DND-41 (cell line): Measurements from ENCODE around the gene DNPH1.

Experiments
- ATAC-seq: fragments of 200-7000 bp; cut with Tn5 transposase; 3 replicates; pipeline ENCODE4 v1.9.1; 2021; ENCODE audit warnings: low read depth; ENCODE audit not compliant: insufficient read depth
- DNase-seq: peaks from one replicate; pipeline ENCODE4 v3.0.0-alpha.2; 2020
- H2AFZ ChIP-seq: 2 replicates; pipeline ENCODE4 v1.6.0; 2012; ENCODE audit warnings: low read depth, low read length
- H3K27ac ChIP-seq: 2 replicates; pipeline ENCODE4 v1.5.1; 2012; ENCODE audit warnings: low read length, inconsistent platforms
- H3K27me3 ChIP-seq: fragments of 200-600 bp; sonication (generic); 2 replicates; pipeline ENCODE4 v1.6.0; 2012; ENCODE audit warnings: low read length, mild to moderate bottlenecking, inconsistent platforms; ENCODE audit not compliant: insufficient read depth, poor library complexity
- H3K36me3 ChIP-seq: 2 replicates; pipeline ENCODE4 v1.5.1; 2012; ENCODE audit warnings: low read length, inconsistent platforms; ENCODE audit not compliant: insufficient read depth
- H3K4me1 ChIP-seq: 2 replicates; pipeline ENCODE4 v1.5.1; 2012; ENCODE audit warnings: mild to moderate bottlenecking, low read length; ENCODE audit not compliant: insufficient read depth
- H3K4me2 ChIP-seq: 2 replicates; pipeline ENCODE4 v1.6.0; 2012; ENCODE audit warnings: mild to moderate bottlenecking, moderate library complexity, low read length, inconsistent platforms; ENCODE audit not compliant: insufficient read depth
- H3K4me3 ChIP-seq, 2 experiments: fragments of 200-600 bp in 1 of 2; shearing (Covaris generic) in 1 of 2; 2 replicates each; pipeline ENCODE4 v1.5.1; 2012 to 2016; ENCODE audit warnings: inconsistent platforms in 2 of 2, low read length in 2 of 2, mild to moderate bottlenecking in 2 of 2, low read depth in 1 of 2, moderate library complexity in 1 of 2
- H3K79me2 ChIP-seq: 2 replicates; pipeline ENCODE4 v1.6.0; 2012; ENCODE audit warnings: low read length, inconsistent platforms; ENCODE audit not compliant: insufficient read depth
- H3K9ac ChIP-seq: 2 replicates; pipeline ENCODE4 v1.6.0; 2012; ENCODE audit warnings: low read depth, mild to moderate bottlenecking, inconsistent platforms, low read length, moderate library complexity
- H3K9me3 ChIP-seq: 2 replicates; pipeline ENCODE4 v1.5.1; 2012; ENCODE audit warnings: low read length, moderate library complexity, mild to moderate bottlenecking, inconsistent platforms; ENCODE audit not compliant: insufficient read depth, severe bottlenecking
- H4K20me1 ChIP-seq: 2 replicates; pipeline ENCODE4 v1.6.0; 2012; ENCODE audit warnings: low read length; ENCODE audit not compliant: insufficient read depth
- EZH2 ChIP-seq: IDR thresholded peaks from 3 replicates; pipeline ENCODE4 v1.6.1; 2012; ENCODE audit warnings: borderline replicate concordance, low read depth, mild to moderate bottlenecking, moderate library complexity, low read length, inconsistent platforms; ENCODE audit not compliant: severe bottlenecking
- TF ChIP-seq, protein P1 (sequence below): IDR thresholded peaks from 2 replicates; pipeline ENCODE4 v1.5.1; 2012; ENCODE audit warnings: borderline replicate concordance, low read length, moderate library complexity, mild to moderate bottlenecking; ENCODE audit not compliant: poor library complexity, severe bottlenecking; ENCODE audit errors: extremely low read depth

The DNPH1 gene

DNA sequence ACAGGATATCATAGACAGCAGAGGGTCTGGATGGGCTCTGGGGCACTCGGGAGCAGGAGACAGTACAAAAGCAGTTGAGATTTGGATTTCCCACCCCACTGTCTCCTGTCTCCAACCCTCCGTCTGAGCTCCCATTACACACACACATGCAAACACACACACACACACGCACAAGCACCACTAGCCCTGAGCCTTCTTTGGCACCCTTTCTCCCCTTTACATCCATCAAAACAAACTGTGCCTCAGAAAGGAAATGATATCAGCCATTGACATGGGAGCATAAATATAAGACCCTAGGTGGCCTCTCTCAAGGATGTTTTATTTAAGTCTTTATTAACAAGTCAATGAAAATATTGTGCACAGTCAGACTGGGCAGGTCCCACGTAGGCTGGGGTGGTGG, 31.5 kb upstream of the DNPH1 start:
- Histone ChIP-seq H3K9ac (no peak overlapping the region), H2AFZ (no peak overlapping the region), H3K9me3 (no peaks in the 10 kb centered on the region), H3K27ac (no peak overlapping the region), H3K4me3 (no peak overlapping the region), H3K79me2 (no peaks in the 10 kb centered on the region), H3K4me2 (no peak overlapping the region), H3K4me1 (no peaks in the 10 kb centered on the region), H3K27me3 (peaks cover 14% of the 10 kb centered on the region), H4K20me1 (no peaks in the 10 kb centered on the region), H3K36me3 (no peaks in the 10 kb centered on the region)
- ATAC-seq (no peak), DNase-seq (no peak)
- TF ChIP-seq, protein P1, sequence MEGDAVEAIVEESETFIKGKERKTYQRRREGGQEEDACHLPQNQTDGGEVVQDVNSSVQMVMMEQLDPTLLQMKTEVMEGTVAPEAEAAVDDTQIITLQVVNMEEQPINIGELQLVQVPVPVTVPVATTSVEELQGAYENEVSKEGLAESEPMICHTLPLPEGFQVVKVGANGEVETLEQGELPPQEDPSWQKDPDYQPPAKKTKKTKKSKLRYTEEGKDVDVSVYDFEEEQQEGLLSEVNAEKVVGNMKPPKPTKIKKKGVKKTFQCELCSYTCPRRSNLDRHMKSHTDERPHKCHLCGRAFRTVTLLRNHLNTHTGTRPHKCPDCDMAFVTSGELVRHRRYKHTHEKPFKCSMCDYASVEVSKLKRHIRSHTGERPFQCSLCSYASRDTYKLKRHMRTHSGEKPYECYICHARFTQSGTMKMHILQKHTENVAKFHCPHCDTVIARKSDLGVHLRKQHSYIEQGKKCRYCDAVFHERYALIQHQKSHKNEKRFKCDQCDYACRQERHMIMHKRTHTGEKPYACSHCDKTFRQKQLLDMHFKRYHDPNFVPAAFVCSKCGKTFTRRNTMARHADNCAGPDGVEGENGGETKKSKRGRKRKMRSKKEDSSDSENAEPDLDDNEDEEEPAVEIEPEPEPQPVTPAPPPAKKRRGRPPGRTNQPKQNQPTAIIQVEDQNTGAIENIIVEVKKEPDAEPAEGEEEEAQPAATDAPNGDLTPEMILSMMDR = no peak
- TF ChIP-seq EZH2 = no peak

DNA sequence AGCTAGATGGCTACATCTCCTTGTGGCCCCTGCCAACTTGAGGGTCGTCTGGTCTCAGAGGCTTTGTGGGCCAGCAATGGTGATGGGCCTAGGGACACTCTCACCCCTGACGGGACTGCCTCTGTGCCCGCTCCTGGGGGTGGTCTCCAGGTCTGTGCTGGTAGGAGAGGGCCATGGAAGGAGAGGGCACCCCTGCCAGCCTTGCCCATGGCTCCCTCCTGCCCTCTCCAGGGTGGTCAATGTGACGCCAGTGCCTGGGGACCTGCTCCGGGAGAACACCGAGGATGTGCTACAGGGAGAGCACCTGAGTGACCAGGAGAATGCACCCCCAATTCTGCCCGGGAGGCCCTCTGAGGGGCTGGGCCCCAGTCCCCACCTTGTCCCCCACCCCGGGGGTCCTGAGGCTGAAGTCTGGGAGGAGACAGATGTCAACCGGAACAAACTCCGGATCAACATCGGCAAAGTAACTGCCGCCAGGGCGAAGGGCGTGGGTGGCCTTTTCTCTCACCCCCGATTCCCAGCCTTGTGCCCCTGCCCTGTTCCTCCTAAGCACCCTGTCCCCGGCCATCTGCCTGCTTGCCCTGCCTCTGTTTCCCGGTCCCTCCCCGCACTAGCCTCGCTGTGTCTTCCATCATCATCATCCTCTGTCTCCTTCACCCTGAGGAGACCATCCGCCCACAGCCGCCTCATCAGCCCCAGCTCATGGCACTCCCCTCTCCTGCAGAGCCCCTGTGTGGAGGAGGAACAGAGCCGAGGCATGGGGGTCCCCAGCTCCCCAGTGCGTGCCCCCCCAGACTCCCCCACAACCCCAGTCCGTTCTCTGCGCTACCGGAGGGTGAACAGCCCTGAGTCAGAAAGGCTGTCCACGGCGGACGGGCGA, 29.8 kb upstream of the DNPH1 start:
- Histone ChIP-seq H3K9me3 (no peaks in the 10 kb centered on the region), H4K20me1 (no peaks in the 10 kb centered on the region)

DNA sequence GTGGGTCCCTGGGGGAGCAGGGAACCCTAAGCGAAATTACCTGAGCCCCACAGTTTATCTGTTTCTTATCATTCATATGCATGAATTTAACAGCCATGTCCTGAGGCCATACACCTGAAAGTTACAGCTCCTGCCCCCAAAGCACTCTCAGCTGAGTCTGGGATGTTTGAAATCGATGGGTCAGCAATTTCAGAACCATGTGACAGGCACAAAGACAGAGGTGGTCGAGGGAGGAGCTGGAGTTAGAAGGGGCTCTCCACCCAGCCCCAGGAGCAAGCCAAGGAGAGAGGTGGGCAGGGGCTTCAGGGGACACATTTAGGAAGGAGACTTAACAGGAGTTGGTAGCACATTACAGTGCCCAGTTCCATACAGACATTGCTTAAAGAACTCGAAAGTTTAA, 28.9 kb upstream of the DNPH1 start:
- no peaks in the 10 kb centered on the region for H3K36me3 ChIP-seq
- H3K9ac ChIP-seq = no peak overlapping the region
- ATAC-seq (no peak), DNase-seq (no peak)
- H3K27me3 ChIP-seq = peaks cover 5% of the 10 kb centered on the region
- no peak overlapping the region for H2AFZ ChIP-seq
- H3K79me2 ChIP-seq = no peaks in the 10 kb centered on the region
- H3K9me3 ChIP-seq = no peaks in the 10 kb centered on the region
- no peak overlapping the region for H3K4me2 ChIP-seq
- no peaks in the 10 kb centered on the region for H3K4me1 ChIP-seq
- no peak overlapping the region for H3K4me3 ChIP-seq
- TF ChIP-seq, protein P1 = no peak
- no peak for TF ChIP-seq EZH2
- no peak overlapping the region for H3K27ac ChIP-seq
- H4K20me1 ChIP-seq = no peaks in the 10 kb centered on the region

More for the DNA sequence above, 29.8 kb upstream of the DNPH1 start:
- Histone ChIP-seq H3K9ac (no peak overlapping the region), H3K36me3 (no peaks in the 10 kb centered on the region), H3K4me1 (no peaks in the 10 kb centered on the region), H3K27ac (no peak overlapping the region), H3K27me3 (peaks cover 5% of the 10 kb centered on the region), H3K4me3 (no peak overlapping the region), H2AFZ (no peak overlapping the region), H3K79me2 (no peaks in the 10 kb centered on the region), H3K4me2 (no peak overlapping the region)
- DNase-seq (no peak), ATAC-seq (no peak)
- no peak for TF ChIP-seq EZH2
- TF ChIP-seq, protein P1 = no peak
